Chondrocyte (in vitro differentiated cells): ENCODE measurements around the gene ARHGAP15. TPM values are rescaled to one million over a fixed set of nuclear protein-coding genes. Genes with fewer than 3 reads are reported as not detected.
A peak's percentile ranks its signal among the peaks of the same experiment; 100 is the strongest.

Experiments
- DNase-seq: peaks from one replicate; pipeline ENCODE4 v3.0.0; 2021; ENCODE audit warnings: mixed read lengths, low spot score
- H3K27ac Mint-ChIP-seq: one replicate; pipeline ENCODE4 v1.8.0; 2021; ENCODE audit warnings: mild to moderate bottlenecking, moderate library complexity, mixed read lengths; ENCODE audit not compliant: unreplicated experiment
- H3K27me3 Mint-ChIP-seq: 2 replicates; pipeline ENCODE4 v1.8.0; 2021; ENCODE audit warnings: low read depth, mixed read lengths
- H3K36me3 Mint-ChIP-seq: 2 replicates; pipeline ENCODE4 v1.8.0; 2021; ENCODE audit warnings: low read depth, mixed read lengths
- H3K4me1 Mint-ChIP-seq: 2 replicates; pipeline ENCODE4 v1.8.0; 2021; ENCODE audit warnings: low read depth, mild to moderate bottlenecking, mixed read lengths
- H3K4me3 Mint-ChIP-seq: one replicate; pipeline ENCODE4 v1.8.0; 2021; ENCODE audit warnings: mild to moderate bottlenecking, moderate library complexity, mixed read lengths; ENCODE audit not compliant: unreplicated experiment
- H3K9me3 Mint-ChIP-seq: 2 replicates; pipeline ENCODE4 v1.8.0; 2021; ENCODE audit warnings: low read depth, mixed read lengths
- CTCF ChIP-seq: fragments of 200-600 bp; sonication (generic); IDR thresholded peaks from 2 replicates; pipeline ENCODE4 v1.5.0; 2021; ENCODE audit warnings: antibody characterized with exemption, mild to moderate bottlenecking, moderate library complexity
- total RNA-seq: library from RNA; stranded (reverse); gene quantifications from 3 replicates; pipeline ENCODE4 v1.2.1, GENCODE V29; 2021

The ARHGAP15 gene
- total RNA-seq, 1 donor from 2014 or later: 0.42 TPM

- Mint-ChIP-seq H3K27ac (no peak overlapping the region), H3K36me3 (peaks cover 2% of the 10 kb centered on the region), H3K9me3 (no peaks in the 10 kb centered on the region), H3K27me3 (no peaks in the 10 kb centered on the region), H3K4me1 (peaks cover 28% of the 10 kb centered on the region), H3K4me3 (no peak overlapping the region)
- DNase-seq: no peak
- TF ChIP-seq CTCF: no peak
These were observed 450.2 kb downstream of the ARHGAP15 start for GRCh38 chr2:143579456-143579855.

DNA sequence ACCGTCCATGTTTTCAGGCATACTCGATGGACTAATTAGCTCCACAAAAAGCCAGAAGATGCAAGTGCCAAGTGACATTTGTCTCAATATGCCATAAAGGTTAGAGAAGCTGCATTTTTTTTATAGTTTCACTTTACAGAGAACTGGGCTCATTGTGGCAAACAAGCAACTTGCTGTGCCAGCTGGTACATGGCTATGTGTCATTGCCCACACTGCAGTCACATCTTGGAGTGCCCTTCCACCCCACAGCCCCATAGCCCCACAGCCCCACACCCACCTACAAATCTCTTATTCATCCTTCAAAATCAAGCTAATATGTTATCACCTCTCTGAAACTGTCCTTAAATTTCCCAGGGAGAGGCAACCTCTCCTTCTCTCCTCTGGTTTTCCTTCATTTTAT, 451.9 kb downstream of the ARHGAP15 start:
- Mint-ChIP-seq H3K9me3 (no peaks in the 10 kb centered on the region), H3K36me3 (peaks cover 2% of the 10 kb centered on the region), H3K4me1 (peaks cover 35% of the 10 kb centered on the region), H3K27ac (no peak overlapping the region), H3K27me3 (no peaks in the 10 kb centered on the region), H3K4me3 (no peak overlapping the region)
- TF ChIP-seq CTCF: no peak
- no peak for DNase-seq

DNA sequence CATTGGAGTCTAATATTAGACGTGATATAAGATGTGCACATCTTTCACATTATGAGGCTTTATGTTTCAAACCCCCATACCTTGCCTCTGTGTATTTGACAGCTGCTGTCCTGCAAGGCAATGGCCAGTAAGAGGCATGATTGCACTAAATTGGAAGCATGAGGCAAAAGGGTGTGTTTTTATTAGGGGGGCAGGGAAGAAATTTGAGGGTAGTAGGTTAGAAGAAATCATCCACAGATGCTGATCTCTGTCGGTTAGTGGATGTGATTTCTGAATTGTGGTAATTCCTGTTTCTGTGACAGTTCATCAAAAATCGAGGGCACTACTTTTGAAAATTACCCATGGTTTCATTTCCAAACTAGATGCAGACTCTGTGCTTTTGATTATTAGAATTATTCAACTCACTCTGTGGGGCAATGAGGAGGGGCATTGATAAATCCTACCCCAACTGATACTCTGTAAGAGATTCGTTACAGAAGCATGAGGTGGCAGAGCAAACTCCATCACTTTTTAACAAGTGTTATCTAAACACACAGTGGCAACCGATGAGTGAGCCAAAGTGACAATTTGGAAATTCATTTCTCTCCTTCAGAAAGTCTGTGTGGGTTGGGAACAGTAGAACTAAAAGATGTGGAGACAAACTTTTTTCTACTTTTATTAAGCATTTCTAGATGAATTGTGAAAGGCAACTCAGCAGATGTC, 453.0 kb downstream of the ARHGAP15 start:
- no peak for DNase-seq
- peaks cover 35% of the 10 kb centered on the region for H3K4me1 Mint-ChIP-seq
- H3K27me3 Mint-ChIP-seq: no peaks in the 10 kb centered on the region
- no peak overlapping the region for H3K27ac Mint-ChIP-seq
- no peak overlapping the region for H3K4me3 Mint-ChIP-seq
- TF ChIP-seq CTCF: peak; percentile 67
- peaks cover 4% of the 10 kb centered on the region for H3K36me3 Mint-ChIP-seq
- H3K9me3 Mint-ChIP-seq: peaks cover 4% of the 10 kb centered on the region

DNA sequence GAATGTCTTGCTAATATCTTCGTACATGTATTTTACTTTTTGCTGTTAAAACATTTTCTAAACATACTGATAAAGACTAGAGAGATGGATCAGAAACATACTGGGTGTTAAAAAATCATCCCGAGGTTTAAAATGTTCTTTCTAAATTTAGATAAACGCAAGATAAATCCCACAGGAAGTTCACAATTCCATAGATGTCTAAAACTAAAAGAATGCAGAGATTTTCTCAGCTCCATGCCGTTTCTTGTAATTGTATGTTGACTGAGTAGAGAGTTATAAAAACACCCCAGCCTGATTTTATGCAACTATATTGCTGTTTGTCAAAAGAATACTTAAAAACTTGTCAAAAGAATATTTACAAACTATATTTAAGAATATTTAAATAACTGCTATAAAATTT, 455.7 kb downstream of the ARHGAP15 start:
- no peak for DNase-seq
- Mint-ChIP-seq H3K4me3 (no peak overlapping the region), H3K9me3 (peaks cover 7% of the 10 kb centered on the region), H3K4me1 (peaks cover 35% of the 10 kb centered on the region), H3K27ac (peak overlapping the region; percentile 46), H3K27me3 (no peaks in the 10 kb centered on the region), H3K36me3 (peaks cover 4% of the 10 kb centered on the region)
- TF ChIP-seq CTCF: no peak

DNA sequence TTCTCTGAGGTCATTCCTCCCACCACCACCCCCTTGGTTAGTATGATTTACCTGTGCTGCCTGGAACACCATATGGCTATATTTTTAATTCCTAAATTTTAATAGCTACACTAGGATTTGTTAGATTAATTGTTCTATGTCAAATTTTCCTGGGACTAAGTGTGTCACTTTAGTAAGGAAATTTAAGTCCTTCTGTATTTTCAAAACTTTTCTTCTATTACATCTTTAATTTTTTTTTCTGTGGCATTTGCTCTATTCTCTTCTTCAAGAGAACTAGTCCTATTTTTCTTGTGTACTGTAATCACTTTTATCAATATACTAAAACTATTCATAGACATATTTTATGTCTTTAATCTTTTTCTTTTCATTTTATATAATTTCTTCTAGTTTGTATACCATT, 456.9 kb downstream of the ARHGAP15 start:
- H3K27me3 Mint-ChIP-seq: no peaks in the 10 kb centered on the region
- H3K36me3 Mint-ChIP-seq: peaks cover 4% of the 10 kb centered on the region
- no peak overlapping the region for H3K4me3 Mint-ChIP-seq
- peaks cover 7% of the 10 kb centered on the region for H3K9me3 Mint-ChIP-seq
- DNase-seq: no peak
- H3K27ac Mint-ChIP-seq: no peak overlapping the region
- peaks cover 35% of the 10 kb centered on the region for H3K4me1 Mint-ChIP-seq
- no peak for TF ChIP-seq CTCF
